PC-9 (cell line): ENCODE results near the gene C1orf87. TPM values are rescaled to one million over a fixed set of nuclear protein-coding genes. Genes with fewer than 3 reads are reported as not detected.

Experiments used
- BruUV-seq: library from RNA; stranded (reverse); fragments of 400-500 nt; replicated peaks from 2 replicates; lab custom pipeline; 2021; lab: Mats Ljungman, UMichigan
- CTCF ChIA-PET: fragments of 300-600 bp; sonication (Branson Sonifier 250); formaldehyde crosslinking; loops from one replicate; lab custom pipeline; 2022; ENCODE audit warnings: antibody characterized with exemption; lab: Charles Lee
- POLR2A ChIA-PET: fragments of 300-600 bp; sonication (Branson Sonifier 250); formaldehyde crosslinking; loops from one replicate; lab custom pipeline; 2022; ENCODE audit warnings: antibody characterized with exemption; ENCODE audit not compliant: unreplicated experiment; lab: Charles Lee
- DNase-seq, 2 experiments: peaks; one replicate each; pipeline versions ENCODE4 v3.0.0 to v3.0.0-alpha.2; 2015 to 2022; ENCODE audit warnings: mixed read lengths in 1 of 2
- H2AFZ ChIP-seq: fragments of 200-600 bp; sonication (generic); 2 replicates; pipeline ENCODE4 v1.8.1; 2017; ENCODE audit warnings: antibody characterized with exemption
- H3F3A ChIP-seq: fragments of 200-600 bp; sonication (generic); 2 replicates; pipeline ENCODE4 v1.8.1; 2017; ENCODE audit warnings: antibody characterized with exemption, mild to moderate bottlenecking, low read depth; ENCODE audit not compliant: insufficient read depth
- H3K27ac ChIP-seq: fragments of 200-600 bp; sonication (generic); 2 replicates; pipeline ENCODE4 v1.6.1; 2016; ENCODE audit warnings: mixed run types
- H3K27me3 ChIP-seq: fragments of 200-600 bp; sonication (generic); 2 replicates; pipeline ENCODE4 v1.6.1; 2016; ENCODE audit warnings: low read depth, mixed run types; ENCODE audit not compliant: insufficient read depth
- H3K36me3 ChIP-seq: fragments of 200-600 bp; sonication (generic); 2 replicates; pipeline ENCODE4 v1.6.1; 2016; ENCODE audit warnings: low read depth, mixed run types
- H3K4me1 ChIP-seq: fragments of 200-600 bp; sonication (generic); replicated peaks from 2 replicates; pipeline ENCODE4 v1.6.1; 2016; ENCODE audit warnings: mixed run types; ENCODE audit not compliant: insufficient read depth
- H3K4me2 ChIP-seq: fragments of 200-600 bp; sonication (generic); 2 replicates; pipeline ENCODE4 v1.6.1; 2017; ENCODE audit warnings: mixed run types
- H3K4me3 ChIP-seq: fragments of 200-600 bp; sonication (generic); 2 replicates; pipeline ENCODE4 v1.6.1; 2016; ENCODE audit warnings: mixed run types
- H3K79me2 ChIP-seq: fragments of 200-600 bp; sonication (generic); 2 replicates; pipeline ENCODE4 v1.6.1; 2017; ENCODE audit warnings: low read depth, mixed run types
- H3K9me2 ChIP-seq: fragments of 200-600 bp; sonication (generic); 2 replicates; pipeline ENCODE4 v1.8.1; 2017; ENCODE audit warnings: mild to moderate bottlenecking; ENCODE audit not compliant: insufficient read depth
- H3K9me3 ChIP-seq: fragments of 200-600 bp; sonication (generic); 2 replicates; pipeline ENCODE4 v1.8.1; 2016; ENCODE audit warnings: low read depth; ENCODE audit not compliant: insufficient read depth
- H4K20me1 ChIP-seq: fragments of 200-600 bp; sonication (generic); 2 replicates; pipeline ENCODE4 v1.8.1; 2017; ENCODE audit not compliant: insufficient read depth
- EZH2 ChIP-seq: fragments of 200-600 bp; sonication (generic); IDR thresholded peaks from 2 replicates; pipeline ENCODE4 v1.8.0; 2017; ENCODE audit warnings: antibody characterized with exemption, low read depth
- intact Hi-C: fragments of 100-400 bp; cut with micrococcal nuclease; formaldehyde crosslinking; loops from one replicate; pipeline ENCODE4 v1.10.0; 2022; ENCODE audit not compliant: unreplicated experiment
- total RNA-seq: library from RNA; stranded (reverse); gene quantifications from 2 replicates; pipeline ENCODE4 v1.2.3, GENCODE V29; 2021
- TF ChIP-seq, protein P1 (sequence below): fragments of 200-600 bp; sonication (generic); conservative IDR thresholded peaks from 2 replicates; pipeline ENCODE4 v1.6.1; 2017; ENCODE audit warnings: mixed run types, antibody characterized with exemption, mild to moderate bottlenecking, moderate library complexity

C1orf87 gene
- total RNA-seq, 1 experiment from 2014 or later, result not detected

DNA sequence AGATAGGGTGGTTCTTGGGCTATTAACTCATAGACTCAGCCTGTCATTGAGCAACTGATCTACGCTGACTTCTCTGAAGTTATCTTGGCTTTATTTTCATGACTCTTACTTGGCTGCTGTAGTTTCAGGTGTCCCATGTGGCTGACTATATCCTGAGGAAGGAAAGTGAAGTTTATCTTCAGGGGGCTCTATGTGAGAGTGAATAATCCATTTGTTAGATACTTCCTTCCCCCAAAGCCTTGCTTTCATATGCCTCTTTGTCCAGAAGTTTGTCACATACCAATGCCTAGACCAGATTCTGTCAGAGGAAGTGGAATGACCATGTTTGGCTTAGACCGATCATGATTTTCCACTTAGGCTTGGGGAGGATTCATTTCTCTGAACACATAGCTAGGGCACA, 27.9 kb upstream of the C1orf87 start:
- intact Hi-C loops, result no loop called here
- Histone ChIP-seq H4K20me1 (no peaks in the 10 kb centered on the region), H3K27ac (no peak overlapping the region), H3K4me1 (no peaks in the 10 kb centered on the region), H3K9me3 (no peaks in the 10 kb centered on the region), H3K4me3 (no peak overlapping the region), H3K36me3 (no peaks in the 10 kb centered on the region), H3K79me2 (no peaks in the 10 kb centered on the region), H2AFZ (no peak overlapping the region), H3F3A (no peaks in the 10 kb centered on the region), H3K27me3 (no peaks in the 10 kb centered on the region), H3K4me2 (no peak overlapping the region), H3K9me2 (no peaks in the 10 kb centered on the region; the same call in 1 of the 2 replicates)
- BruUV-seq, result no TSS peak
- DNase-seq, result no peak
- no peak for TF ChIP-seq EZH2
- TF ChIP-seq, protein P1, sequence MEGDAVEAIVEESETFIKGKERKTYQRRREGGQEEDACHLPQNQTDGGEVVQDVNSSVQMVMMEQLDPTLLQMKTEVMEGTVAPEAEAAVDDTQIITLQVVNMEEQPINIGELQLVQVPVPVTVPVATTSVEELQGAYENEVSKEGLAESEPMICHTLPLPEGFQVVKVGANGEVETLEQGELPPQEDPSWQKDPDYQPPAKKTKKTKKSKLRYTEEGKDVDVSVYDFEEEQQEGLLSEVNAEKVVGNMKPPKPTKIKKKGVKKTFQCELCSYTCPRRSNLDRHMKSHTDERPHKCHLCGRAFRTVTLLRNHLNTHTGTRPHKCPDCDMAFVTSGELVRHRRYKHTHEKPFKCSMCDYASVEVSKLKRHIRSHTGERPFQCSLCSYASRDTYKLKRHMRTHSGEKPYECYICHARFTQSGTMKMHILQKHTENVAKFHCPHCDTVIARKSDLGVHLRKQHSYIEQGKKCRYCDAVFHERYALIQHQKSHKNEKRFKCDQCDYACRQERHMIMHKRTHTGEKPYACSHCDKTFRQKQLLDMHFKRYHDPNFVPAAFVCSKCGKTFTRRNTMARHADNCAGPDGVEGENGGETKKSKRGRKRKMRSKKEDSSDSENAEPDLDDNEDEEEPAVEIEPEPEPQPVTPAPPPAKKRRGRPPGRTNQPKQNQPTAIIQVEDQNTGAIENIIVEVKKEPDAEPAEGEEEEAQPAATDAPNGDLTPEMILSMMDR, result no peak
- POLR2A ChIA-PET, result no interaction called here
- CTCF ChIA-PET, result interaction anchor here (0.6 kb wide), 1 partner anchor 125 kb away, joined by 4 read pairs; no protein-coding TSS in a partner anchor

DNA sequence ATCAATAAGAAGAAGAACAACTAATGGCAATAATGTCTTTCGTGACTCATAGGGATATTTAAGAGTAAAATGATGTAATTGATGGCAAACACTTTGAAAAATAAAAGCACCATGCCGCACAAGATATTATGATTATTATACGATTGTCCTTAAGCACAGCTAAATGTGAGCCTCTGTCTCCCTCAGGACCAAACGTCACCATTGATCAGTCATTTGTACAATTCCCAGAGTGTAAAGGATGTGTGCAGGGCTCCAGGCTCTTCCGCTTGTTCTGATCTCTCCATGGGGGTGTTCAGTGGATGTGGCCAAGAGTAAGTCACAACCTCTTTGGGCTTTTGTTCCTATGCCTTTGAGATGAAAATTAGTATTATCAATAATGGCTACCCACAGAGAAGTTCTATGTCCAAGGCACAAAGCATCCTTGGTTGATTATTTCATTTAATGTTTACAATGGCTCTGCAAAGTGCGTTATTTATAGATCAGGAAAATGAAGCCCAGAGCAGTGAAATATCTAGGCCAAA, 17.7 kb upstream of the C1orf87 start:
- Histone ChIP-seq H3F3A (no peaks in the 10 kb centered on the region), H3K79me2 (no peaks in the 10 kb centered on the region), H4K20me1 (no peaks in the 10 kb centered on the region), H3K9me3 (no peaks in the 10 kb centered on the region), H3K9me2 (no peaks in the 10 kb centered on the region), H3K27ac (no peak overlapping the region), H3K4me1 (no peaks in the 10 kb centered on the region), H3K4me3 (no peak overlapping the region), H3K4me2 (no peak overlapping the region), H3K27me3 (no peaks in the 10 kb centered on the region), H2AFZ (no peak overlapping the region), H3K36me3 (no peaks in the 10 kb centered on the region)
- ChIA-PET CTCF (no interaction called here), POLR2A (no interaction called here)
- no peak for TF ChIP-seq EZH2
- TF ChIP-seq, protein P1, result no peak
- intact Hi-C loops, result no loop called here
- BruUV-seq, result no TSS peak
- no peak for DNase-seq

DNA sequence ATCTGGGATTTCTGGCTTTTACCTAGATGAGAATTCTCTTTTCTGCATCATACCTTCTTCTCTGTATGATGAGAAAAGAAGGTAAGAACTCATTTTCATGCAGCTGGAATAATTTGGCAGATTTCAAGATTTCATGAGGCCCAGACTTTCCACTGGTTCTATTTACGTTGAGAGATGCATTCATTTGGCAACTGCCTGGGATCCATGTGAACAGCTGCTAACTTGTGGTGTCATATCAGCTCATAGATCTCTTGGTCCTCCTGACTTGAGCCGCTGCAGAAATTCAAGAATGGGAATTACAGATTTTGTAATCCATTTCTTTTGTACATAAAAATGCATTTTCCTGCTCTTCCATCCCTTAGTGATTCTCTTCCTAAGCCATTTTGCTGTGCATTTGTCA, 17.1 kb upstream of the C1orf87 start:
- Histone ChIP-seq H3K4me3 (no peak overlapping the region), H3F3A (no peaks in the 10 kb centered on the region), H3K79me2 (no peaks in the 10 kb centered on the region), H3K4me1 (no peaks in the 10 kb centered on the region), H4K20me1 (no peaks in the 10 kb centered on the region), H3K27me3 (no peaks in the 10 kb centered on the region), H2AFZ (no peak overlapping the region), H3K36me3 (no peaks in the 10 kb centered on the region), H3K4me2 (no peak overlapping the region), H3K9me3 (no peaks in the 10 kb centered on the region), H3K9me2 (no peaks in the 10 kb centered on the region), H3K27ac (no peak overlapping the region)
- no TSS peak for BruUV-seq
- intact Hi-C loops, result no loop called here
- TF ChIP-seq, protein P1, result no peak
- TF ChIP-seq EZH2, result no peak
- ChIA-PET CTCF (no interaction called here), POLR2A (no interaction called here)
- no peak for DNase-seq
